Myocyte (in vitro differentiated cells): ENCODE results near the gene PACS2. TPM values are rescaled to one million over a fixed set of nuclear protein-coding genes. Genes with fewer than 3 reads are reported as not detected.

Experiments used
- DNase-seq: peaks from one replicate; pipeline ENCODE4 v3.0.0-alpha.2; 2012; ENCODE audit warnings: low read depth
- total RNA-seq: library from RNA; depleted of rRNA; stranded (reverse); fragments of >200 nt; gene quantifications from 2 replicates; pipeline ENCODE4 v1.2.3, GENCODE V29; 2014

The PACS2 gene
- total RNA-seq, 1 donor from 2014 or later: 240 TPM

DNA sequence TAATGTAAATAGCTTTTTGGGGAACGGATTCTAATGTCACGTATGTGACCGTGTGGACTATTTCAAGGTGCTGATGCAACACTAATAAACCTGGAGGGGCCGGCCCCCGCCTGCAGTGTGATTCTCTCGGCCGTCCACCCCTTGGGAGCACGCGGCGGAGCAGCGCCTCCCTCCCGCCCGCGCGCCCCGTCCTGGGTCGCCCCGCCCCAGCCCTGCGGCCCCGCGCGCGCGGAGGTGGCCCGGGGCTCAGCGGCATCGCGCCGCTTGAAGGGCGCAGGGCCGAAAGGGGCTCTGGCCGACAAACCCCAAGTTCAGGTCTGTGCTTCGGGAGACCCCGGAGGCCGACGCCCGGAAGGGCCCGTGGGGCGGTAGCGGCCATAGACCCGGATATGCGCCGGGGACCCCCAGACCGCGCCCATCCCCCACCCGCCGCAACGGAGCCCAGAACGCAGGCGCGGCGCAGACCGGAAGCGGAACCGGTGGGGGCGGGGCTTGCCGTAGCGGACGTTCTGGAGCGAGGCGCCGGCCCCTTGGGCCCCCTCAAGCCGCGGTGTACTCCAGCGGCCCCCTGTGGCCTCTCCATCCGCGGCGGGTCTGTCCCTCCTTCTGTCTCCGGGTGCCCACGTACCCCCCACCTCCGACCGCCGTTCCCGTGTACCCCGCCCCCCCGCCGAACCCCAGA, 83.6 kb downstream of the PACS2 start, which contains the start of gene TEX22:
TSS of gene TEX22 (plus strand) at position 495 of the 682 bp plus-strand sequence. CDS start 803 bp downstream, outside the sequence.
- peak; percentile 82 for DNase-seq

DNA sequence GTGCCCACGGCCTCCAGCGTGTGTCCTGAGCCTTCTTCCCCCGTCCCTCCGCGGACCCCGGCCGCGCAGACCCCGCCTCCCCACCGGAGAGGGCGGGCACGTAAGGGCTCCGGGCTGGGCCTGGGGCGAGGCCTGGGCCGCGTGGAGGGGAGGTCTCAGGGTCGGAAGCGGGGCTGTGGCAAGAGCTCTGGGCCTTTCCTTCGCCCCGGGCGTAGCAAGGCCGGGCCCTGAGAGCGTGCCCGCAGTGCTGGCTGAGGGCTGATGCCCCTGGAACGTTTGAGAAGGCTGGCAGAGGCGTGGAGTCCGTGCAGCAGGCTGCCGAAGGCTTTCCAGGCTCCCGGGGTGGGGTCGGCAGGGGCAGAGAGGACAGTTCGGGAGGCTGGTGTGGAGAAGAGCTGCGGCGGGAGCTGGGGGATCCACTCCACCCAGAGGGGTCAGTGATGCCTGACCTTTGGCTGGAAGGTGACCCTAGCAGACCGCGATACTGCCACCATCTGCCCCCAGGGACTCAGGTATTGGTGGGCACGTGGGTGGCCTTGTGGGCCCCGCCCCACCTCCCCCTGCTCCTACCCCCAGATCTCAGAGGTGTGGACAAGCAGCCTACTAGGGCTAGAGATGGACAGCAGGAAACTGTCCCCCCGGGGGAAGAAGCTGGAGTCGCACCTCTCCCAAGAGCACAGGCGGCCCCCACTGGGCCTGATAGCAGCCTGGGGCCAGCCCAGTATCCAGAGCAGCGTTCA, 84.3 kb downstream of the PACS2 start:
- DNase-seq: no peak

DNA sequence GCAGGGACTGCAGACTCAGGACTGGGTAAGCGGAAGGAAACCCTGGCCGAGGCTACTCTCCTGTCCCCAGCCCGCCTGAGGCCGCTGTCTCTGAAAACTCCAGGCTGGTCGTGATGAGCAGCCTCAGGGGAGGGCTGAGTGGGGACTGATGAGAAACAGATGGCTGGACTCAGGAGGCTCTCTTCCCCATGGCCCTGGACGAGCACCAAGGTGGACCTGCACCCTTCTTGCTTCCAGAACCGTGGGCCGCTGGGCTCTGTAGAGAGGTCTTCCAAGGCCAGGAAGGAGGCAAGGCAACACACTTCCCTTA, 84.9 kb downstream of the PACS2 start:
- DNase-seq: no peak

DNA sequence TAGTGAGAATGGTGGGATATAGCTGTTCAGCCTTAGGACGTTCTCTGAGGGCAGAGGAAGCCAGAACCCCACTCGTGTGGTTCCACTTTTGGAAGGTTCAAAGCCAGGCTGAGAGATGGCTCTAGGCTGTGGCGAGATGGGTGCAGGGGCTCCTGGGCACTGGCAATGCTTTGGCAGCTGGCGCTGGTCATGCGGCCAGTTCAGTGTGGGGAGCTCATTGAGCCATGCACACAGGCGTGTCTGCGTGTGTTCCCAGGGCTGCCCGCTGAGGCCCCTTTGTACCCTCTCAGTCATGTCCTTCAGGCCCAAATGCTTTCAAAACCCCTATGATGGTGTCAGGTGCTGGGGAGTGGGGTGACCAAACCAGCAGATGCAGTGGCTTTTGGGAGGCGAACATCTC, 85.5 kb downstream of the PACS2 start:
- DNase-seq: peak; percentile 71

DNA sequence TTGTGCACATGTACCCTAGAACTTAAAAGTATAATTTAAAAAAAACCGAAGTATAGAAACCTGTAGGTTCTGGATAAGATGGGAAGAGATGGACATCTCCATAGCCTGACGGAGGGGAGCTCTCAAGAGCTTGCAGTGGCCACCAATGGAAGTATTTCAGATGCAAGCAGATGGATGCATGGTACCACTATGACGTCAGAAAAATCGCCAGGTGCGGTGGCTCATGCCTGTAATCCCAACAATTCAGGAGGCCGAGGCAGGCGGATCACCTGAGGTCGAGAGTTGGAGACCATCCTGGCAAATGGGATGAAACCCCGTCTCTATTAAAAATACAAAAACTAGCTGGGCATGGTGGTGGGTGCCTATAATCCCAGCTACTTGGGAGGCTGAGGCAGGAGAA, 87.2 kb downstream of the PACS2 start:
- DNase-seq: no peak

DNA sequence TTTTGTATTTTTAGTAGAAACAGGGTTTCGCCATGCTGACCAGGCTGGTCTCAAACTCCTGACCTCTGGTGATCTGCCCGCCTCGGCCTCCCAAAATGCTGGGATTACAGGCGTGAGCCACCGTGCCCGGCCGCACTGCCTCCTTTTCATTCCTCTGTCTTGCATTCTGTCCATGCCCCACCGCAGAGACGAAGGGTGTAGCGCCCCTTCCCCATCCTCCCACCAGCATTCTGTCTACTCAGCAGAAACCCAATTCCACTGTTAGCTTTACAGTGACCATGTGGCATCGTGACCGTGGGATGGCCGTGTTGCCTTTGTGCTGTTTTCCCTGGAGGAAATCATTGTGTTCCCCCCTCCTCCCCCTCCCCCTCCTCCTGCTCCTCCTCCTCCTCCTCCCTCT, 94.0 kb downstream of the PACS2 start:
- DNase-seq: no peak

DNA sequence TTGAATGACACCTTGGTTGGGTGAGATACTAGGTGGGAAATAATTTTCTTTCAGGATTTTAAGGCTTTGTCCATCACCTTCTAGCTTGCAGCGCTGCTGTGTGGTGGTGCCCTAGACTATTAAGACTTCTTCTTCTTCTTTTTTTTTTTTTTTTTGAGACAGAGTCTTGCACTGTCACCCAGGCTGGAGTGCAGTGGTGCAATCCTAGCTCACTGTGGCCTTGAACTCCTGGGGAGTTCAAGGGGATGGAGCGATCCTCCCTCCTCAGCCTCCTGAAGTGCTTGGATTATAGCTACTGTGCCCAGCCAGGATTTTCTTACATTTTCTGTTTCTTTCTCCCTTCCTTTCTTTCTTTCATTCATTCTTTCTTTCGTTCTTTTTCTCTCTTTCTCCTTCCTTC, 94.8 kb downstream of the PACS2 start:
- no peak for DNase-seq

DNA sequence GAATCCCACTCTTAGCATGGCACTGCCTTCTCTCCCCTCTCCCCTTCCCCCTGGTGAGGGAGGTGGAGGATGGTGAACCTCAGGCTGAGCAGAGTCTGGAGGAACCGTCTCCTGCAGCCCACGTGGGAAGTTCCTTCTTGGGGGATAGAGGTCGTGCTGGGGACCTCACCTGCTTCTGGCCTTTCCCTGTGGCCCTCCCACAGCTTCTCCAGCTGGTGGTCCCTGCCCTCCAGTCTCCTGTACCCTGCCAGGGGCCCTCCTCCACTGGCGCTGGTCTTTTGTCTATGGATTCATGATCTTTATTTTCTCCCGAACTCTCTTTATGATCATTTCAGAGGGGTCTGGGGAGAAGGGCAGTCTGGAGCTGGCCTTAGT, 96.1 kb downstream of the PACS2 start:
- DNase-seq: no peak

DNA sequence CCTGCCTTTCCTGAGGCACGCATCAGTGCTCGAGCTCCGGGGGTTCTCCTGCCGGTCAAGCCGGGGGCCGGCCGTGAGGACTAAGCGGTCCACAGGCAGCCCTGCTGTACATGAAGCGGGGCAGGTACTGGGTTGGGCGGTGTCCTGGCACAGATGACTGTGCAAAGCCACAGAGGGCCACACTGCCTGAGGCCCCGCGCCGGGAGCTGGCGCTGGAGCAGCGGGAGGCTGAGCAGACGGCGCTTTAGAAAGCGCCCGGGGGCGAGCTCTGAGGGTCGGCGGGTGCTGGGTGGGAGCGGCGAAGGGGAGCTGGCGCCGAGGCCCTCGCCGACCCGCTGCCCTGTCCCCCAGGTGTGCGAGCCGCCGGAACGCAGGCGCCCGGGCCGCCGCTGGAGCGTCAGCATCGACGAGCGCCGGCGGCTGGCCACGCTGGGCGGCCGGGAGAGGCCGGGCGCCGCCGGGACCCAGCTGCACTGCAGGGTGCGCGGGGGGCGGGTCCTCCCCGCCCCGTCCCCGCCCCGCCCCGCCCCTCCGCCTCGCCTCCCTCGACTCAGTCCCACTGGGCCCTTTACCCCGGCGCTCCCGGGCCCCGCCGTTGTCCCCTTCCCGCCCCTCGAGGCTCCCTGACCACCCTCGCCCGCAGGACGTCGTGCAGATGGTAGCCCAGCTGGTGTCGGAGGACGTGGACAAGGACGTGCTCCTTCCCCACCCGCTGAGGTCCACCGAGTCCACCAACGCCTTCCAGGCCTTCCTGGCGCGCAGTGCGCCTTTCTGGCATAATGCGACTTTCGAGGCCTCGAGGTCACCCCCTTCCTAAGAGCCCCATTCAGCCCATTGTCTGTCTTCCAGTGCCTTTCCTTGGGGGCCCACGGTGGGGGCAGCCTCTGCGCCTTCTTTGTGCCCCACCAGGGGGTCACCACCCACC, 96.7 kb downstream of the PACS2 start:
- peak; percentile 47 for DNase-seq

DNA sequence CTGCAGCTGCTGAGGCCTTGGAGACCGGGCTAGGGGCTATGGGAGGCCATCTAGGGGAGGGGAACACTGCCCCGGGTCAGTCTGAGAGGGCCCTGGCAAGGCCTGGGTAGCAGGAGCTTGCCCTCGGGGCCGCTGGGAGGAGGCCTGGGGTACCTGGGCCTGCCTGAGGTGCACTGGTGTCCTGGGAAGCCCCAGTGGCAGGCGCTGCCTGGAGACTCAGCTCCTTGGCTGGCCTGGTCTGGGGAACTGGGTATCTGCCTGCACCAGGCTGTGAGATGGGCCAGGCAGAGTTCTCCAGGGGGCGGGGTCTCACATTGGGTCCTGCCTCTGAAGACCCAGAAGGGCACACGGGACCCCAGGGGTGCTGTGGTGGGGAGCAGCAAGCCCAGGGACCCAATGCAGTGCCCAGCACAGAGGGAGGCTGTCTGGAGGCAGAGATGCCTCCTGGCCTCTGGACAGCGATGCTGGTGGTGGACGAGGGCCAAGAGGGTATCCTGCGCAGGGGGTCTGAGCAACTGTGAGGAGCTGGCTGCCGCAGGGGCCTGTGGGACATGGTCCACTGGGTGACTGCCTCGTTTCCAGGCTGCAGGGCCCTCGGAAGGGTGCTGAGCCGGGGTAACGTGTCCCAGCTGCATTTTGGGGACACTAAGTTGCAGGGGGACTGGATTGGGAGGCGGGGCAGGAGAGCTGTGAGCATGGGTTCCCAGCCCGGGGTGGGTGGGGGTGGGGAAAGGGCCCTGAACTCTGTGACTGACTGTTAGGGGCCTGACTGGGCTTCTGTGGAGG, 97.6 kb downstream of the PACS2 start:
- no peak for DNase-seq

DNA sequence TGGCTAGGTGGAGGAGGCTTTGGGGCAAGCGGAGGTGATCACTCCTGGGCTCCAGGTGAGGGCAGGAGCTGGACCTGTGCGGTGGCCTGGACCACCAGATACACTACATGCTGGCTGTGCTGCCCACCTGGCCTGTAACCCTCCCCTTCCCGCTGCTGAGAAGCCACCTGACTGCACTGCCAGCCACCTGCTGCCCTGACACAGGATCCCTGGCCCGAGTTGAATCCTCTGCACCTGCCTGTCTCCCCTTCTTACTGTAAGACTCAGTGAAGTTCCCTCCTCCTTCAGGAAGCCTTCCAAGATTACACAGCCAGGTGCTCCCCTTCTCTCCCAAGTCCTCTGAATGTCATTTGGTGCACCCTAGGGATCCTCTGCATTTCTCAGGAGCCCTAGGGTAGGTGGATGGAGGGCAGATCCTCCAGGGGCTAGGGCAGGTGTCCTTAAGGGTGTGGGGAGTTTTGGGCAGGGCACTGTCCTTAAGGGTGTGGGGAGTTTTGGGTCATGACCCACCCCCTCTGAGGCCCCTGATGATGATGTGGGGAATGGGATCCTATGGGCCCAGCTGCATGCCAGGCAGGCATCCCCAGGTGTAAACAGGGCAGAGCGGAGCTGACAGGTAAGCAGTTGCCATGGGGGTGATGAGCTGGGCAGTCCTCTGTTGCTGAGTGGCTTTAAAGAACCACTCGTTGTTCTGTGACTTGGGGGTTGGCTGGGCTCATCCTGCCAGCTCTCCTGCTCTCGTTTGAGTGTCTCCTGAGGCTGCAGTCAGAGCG, 98.4 kb downstream of the PACS2 start:
- no peak for DNase-seq

DNA sequence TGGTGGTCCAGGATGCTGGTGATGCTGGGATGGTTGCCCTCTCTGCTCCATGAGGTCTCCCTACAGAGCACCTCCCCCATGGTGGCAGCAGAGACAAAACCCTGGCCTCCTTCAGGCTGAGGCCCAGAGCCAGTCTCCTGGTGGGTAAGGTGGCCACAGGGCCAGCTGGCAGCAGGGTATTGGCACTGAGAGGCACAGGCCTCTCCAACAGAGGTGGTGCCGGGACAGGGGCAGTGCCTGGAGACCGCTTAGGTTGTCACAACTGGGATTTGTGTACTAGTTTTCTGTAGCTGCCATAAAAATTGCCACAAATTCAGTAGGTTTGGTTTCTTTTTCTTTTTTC, 99.0 kb downstream of the PACS2 start:
- peak; percentile 36 for DNase-seq

DNA sequence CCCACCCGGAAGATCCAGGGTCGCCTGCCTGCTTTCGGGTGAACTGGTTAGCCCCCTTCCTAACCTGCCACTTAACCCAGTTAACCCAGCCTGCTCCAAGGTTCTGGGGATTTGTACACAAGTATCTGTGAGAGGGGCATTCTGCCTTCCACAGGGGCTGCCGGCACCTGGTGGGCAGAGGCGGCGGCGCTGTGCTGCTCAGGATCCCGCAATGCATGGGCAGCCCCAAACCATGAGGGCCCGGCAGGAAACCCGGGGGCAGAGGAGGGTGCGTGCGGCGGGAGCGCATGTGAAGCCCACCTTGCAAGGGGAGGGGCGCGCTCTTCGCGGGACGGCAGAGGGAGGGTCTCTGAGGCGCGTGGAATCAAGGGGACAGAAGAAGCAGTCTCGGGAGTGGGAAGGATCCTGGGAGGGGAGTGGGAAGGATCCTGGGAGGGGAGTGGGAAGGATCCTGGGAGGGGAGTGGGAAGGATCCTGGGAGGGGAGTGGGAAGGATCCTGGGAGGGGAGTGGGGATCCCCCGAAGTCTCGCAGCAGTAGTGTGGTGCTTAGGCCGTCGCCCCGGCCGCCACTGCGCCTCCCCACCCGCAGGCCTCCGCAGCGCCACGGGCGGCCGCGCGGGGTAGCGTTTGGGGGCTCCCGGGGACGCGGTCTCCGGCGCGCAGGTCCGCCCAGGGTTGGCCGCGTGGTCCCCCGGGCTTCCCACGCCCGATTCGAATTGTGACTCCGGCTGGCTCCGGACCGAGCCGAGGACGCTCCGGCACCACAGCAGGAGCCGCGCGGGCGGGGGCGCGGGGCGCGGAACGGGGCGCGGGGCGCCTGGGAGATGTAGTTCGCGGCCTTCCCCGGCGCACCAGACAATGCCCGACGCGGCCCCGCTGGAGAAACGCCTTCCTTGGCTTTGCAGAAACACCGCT, 100.2 kb downstream of the PACS2 start:
- peak; percentile 45 for DNase-seq

DNA sequence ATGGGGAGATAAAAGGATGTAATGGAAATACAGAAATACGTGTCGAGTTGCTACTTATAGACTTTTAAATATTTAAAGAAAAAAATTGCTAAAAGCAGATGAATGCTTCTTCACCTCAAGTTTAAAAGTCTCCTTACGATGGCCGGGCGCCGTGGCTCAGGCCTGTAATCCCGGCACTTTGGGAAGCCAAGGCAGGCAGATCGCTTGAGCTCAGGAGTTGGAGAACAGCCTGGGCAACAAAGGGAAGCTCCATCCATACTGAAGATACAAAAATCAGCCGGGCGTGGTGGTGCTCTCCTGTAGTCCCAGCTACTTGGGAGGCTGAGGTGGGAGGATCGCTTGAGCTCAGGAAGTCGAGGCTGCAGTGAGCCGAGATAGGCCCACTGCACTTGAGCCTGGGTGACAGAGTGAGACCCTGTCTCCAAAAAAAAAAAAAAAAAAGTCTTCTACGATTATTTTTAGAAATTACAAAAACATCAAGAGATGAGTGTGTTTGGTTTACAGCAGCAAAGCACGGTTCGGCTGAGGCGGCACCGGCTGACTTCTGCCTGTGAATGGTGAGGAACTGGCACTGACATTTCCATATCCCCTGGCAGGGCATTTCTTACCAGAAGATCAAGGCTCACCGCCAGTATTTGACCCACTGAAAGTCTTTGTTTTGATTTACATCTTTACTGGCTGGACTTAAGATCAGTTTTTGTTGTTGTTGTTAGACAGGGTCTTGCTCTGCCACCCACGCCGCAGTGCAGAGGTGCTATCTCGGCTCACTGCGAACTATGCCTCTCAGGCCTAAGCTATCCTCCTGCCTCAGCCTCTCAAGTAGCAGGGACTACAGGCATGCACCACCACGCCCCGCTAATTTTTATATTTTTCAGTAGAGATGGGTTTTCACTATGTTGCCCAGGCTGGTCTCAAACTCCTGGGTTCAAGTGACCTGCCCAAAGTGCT, 101.2 kb downstream of the PACS2 start:
- DNase-seq: no peak

DNA sequence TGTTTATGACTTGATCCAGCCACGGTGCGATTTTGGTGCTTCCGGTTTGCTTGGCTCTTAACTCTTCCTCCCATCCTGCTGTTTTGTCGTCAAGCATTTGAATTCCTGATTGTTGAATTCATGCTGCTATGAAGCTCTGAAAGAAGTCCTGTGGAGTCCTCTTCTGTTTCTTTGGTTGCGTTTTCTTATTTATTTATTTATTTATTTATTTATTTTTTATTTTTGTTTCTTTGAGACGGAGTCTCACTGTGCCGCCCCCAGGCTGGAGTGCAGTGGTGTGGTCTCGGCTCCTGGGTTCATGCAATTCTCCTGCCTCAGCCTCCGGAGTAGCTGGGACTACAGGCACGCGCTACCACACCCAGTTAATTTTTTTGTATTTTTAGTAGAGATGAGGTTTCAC, 102.1 kb downstream of the PACS2 start:
- no peak for DNase-seq

DNA sequence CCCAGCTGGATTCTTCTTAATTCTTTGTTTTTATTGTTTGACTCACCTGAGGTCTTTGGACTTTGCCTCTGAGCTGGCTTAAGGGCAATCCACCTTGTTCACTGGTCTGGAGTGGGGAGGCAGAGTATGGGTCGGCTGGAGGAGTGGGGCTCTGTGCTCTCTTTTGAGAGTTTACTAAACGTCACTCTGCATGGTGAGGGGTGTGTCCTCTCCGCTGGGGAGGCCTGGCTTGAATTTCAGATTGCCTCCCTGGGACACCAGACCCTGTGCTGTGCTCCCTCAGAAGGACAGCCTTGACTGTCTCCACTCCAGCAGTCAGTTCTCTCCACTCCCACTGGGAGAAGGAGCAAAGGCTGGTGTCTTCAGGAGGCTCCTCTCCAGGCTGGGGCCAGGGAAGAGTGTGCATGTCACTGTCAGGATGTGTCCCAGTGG, 103.2 kb downstream of the PACS2 start:
- DNase-seq: no peak

DNA sequence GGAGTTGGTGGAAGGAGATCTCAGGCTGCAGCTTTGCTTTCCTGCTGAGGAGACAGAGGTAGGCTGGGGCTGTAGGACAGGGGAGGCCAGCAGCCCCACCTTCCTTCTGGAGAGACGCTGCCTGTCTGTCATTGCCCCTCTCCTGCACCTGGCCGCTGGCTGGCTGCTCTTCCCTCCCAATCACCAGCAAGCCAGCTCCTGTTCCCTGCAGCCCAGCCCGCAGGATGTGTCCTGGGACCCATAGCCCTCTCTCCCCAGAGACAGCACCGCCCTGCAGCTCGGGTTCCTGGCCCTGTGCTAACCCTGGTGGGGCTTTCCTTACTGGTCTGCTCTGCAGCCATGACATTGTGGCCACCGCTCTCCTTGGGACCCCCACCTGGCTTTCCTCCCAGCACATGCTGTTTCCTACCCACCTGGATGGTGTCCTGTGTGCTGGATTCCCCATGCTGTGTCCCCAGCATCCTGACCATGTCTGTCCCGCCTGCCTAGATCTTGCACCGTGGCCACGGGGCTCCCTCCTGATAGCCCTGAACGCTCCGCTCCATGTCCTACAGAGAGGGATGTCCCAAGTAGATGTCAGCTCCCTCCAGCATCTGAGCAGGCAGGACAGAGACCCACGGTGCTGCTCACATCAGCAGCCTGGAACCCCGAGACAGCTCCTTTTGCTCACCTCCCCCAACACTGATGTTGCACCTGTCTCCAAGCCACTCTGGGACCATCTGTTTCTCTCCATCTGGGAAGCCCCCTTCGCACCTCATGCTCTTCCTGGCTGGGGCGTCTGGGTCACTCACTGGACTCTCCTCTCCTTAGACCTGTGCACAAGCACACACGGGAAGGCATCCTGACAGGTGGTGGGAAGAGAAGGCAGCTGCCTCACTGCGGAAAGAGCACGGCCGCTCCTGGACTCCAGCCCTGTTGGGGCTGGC, 104.0 kb downstream of the PACS2 start:
- DNase-seq: peak; percentile 39
